GM23248 (cell line): ENCODE data around the gene CDKAL1. TPM values are rescaled to one million over a fixed set of nuclear protein-coding genes. Genes with fewer than 3 reads are reported as not detected.

Experiments used
- DNase-seq: peaks from one replicate; pipeline ENCODE4 v3.0.0-alpha.2; 2015
- H2AFZ ChIP-seq: fragments of 200-600 bp; sonication (generic); 2 replicates; pipeline ENCODE4 v1.6.1; 2016; ENCODE audit warnings: antibody characterized with exemption
- H3F3A ChIP-seq: fragments of 200-600 bp; sonication (generic); 2 replicates; pipeline ENCODE4 v1.6.1; 2016; ENCODE audit warnings: mild to moderate bottlenecking, antibody characterized with exemption, mixed run types; ENCODE audit not compliant: insufficient read depth
- H3K27ac ChIP-seq: fragments of 200-600 bp; sonication (generic); 2 replicates; pipeline ENCODE4 v1.5.1; 2016; ENCODE audit warnings: mild to moderate bottlenecking
- H3K27me3 ChIP-seq: fragments of 200-600 bp; sonication (generic); replicated peaks from 2 replicates; pipeline ENCODE4 v1.6.1; 2016; ENCODE audit warnings: mild to moderate bottlenecking; ENCODE audit not compliant: insufficient read depth
- H3K36me3 ChIP-seq: fragments of 200-600 bp; sonication (generic); 2 replicates; pipeline ENCODE4 v1.6.1; 2016; ENCODE audit warnings: low read depth, mild to moderate bottlenecking
- H3K4me1 ChIP-seq: fragments of 200-600 bp; sonication (generic); 2 replicates; pipeline ENCODE4 v1.6.1; 2016; ENCODE audit warnings: mild to moderate bottlenecking; ENCODE audit not compliant: insufficient read depth
- H3K4me2 ChIP-seq: fragments of 200-600 bp; sonication (generic); one replicate; pipeline ENCODE4 v1.6.1; 2016; ENCODE audit warnings: mild to moderate bottlenecking; ENCODE audit not compliant: unreplicated experiment
- H3K4me3 ChIP-seq: fragments of 200-600 bp; sonication (generic); 2 replicates; pipeline ENCODE4 v1.5.1; 2016; ENCODE audit warnings: mild to moderate bottlenecking
- H3K79me2 ChIP-seq: fragments of 200-600 bp; sonication (generic); 2 replicates; pipeline ENCODE4 v1.6.1; 2016; ENCODE audit warnings: mild to moderate bottlenecking; ENCODE audit not compliant: insufficient read depth
- H3K9ac ChIP-seq: fragments of 200-600 bp; sonication (generic); 2 replicates; pipeline ENCODE4 v1.6.1; 2016; ENCODE audit warnings: mild to moderate bottlenecking
- H3K9me2 ChIP-seq: fragments of 200-600 bp; sonication (generic); 2 replicates; pipeline ENCODE4 v1.6.1; 2016; ENCODE audit warnings: mixed run types, mild to moderate bottlenecking, moderate library complexity; ENCODE audit not compliant: insufficient read depth
- H3K9me3 ChIP-seq: fragments of 200-600 bp; sonication (generic); one replicate; pipeline ENCODE4 v1.6.1; 2017; ENCODE audit warnings: low read depth
- H4K20me1 ChIP-seq: fragments of 200-600 bp; sonication (generic); 2 replicates; pipeline ENCODE4 v1.6.0; 2016; ENCODE audit not compliant: insufficient read depth
- EZH2 ChIP-seq: fragments of 200-600 bp; sonication (generic); IDR thresholded peaks from 2 replicates; pipeline ENCODE4 v1.6.1; 2018; ENCODE audit warnings: antibody characterized with exemption, mild to moderate bottlenecking; ENCODE audit not compliant: insufficient read depth, poor library complexity, severe bottlenecking
- EZH2phosphoT487 ChIP-seq: fragments of 200-600 bp; sonication (generic); IDR thresholded peaks from 2 replicates; pipeline ENCODE4 v1.6.1; 2018; ENCODE audit warnings: antibody characterized with exemption, moderate library complexity, mild to moderate bottlenecking, low read depth; ENCODE audit not compliant: insufficient read depth
- WGBS, 2 experiments: methylation state at CpG; one replicate each; pipeline ENCODE4 v1.1.6; 2015 to 2017; ENCODE audit warnings: low lambda C conversion rate in 2 of 2, low coverage in 1 of 2; ENCODE audit errors: missing lambda C conversion rate in 2 of 2; 5-methylcytosine and 5-hydroxymethylcytosine counted together
- in situ Hi-C: fragments of 300-500 bp; cut with MboI; formaldehyde crosslinking; loops from 2 replicates; pipeline ENCODE4 v1.15.0; 2020
- polyA plus RNA-seq: library from polyadenylated mRNA; unstranded; fragments of >200 nt; fragmentation: Nextera tagmentation; extraction: Ambion mirVana; gene quantifications from 2 replicates; pipeline ENCODE4 v1.2.1, GENCODE V29; 2016
- total RNA-seq: library from RNA; depleted of rRNA; stranded (reverse); fragments of >200 nt; shearing (Covaris generic); gene quantifications from 2 replicates; pipeline ENCODE4 v1.2.3, GENCODE V29; 2014

Gene CDKAL1
- total and polyA plus RNA-seq, 2 experiments from 2014 or later: 7.5 to 10.8 TPM

DNA sequence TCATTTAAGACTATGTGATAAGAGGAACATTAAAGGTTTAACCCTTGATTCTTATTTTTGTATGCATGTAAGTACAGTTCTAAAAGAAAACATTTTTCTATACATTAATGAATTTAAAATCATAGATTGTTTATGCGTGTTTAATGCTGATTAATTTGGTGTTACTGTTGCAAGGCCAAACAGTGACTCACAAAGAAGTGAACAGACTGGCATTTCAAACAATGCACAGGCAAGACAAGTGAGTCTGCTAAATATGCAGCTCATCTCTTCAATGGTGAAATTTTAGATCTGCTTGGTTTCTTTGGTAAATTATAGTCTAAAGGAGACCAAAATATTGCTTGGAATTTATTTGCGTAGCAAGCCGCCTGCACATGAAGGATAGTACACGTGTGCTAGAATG lies 641.9 kb downstream of the CDKAL1 start:
- Histone ChIP-seq H3K36me3 (no peaks in the 10 kb centered on the region), H3K79me2 (no peaks in the 10 kb centered on the region), H3F3A (no peaks in the 10 kb centered on the region), H3K9me3 (no peaks in the 10 kb centered on the region), H3K4me2 (no peak overlapping the region), H3K27me3 (no peaks in the 10 kb centered on the region), H3K9ac (no peak overlapping the region), H3K4me1 (no peaks in the 10 kb centered on the region), H3K9me2 (no peaks in the 10 kb centered on the region), H3K27ac (no peak overlapping the region), H4K20me1 (no peaks in the 10 kb centered on the region), H2AFZ (no peak overlapping the region), H3K4me3 (no peak overlapping the region)
- DNase-seq: no peak
- in situ Hi-C loops: no loop called here
- TF ChIP-seq EZH2 (no peak), EZH2phosphoT487 (no peak)
- 99% methylated on average over 4 of the region's 4 CpGs for WGBS, 2 experiments

DNA sequence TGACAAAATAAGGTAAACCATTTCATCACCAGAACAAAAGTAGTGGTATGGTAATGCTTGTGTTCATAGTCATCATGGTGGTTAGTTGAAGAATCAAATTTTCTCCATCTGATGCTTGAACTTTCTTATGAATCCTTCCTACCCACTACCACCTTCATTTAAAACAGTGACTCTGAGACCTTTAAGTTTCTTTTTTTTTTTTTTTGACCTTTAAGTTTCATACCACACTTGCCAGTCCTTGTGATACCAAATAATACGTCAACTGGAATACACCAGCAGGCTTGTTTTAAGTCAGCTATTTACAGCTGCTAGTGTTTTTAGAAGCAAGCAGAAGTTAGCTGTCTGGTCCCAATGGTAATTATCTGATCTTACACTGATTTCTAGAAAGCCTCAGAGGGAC lies 645.9 kb downstream of the CDKAL1 start:
- H3K27me3 ChIP-seq: no peaks in the 10 kb centered on the region
- no peaks in the 10 kb centered on the region for H3K9me3 ChIP-seq
- WGBS, 2 experiments: 88 to 100% methylated on average over 1 of the region's 1 CpG
- no peaks in the 10 kb centered on the region for H3K36me3 ChIP-seq
- no peak for DNase-seq
- no peak for TF ChIP-seq EZH2phosphoT487
- no peak for TF ChIP-seq EZH2
- H3K4me3 ChIP-seq: no peak overlapping the region
- no peaks in the 10 kb centered on the region for H4K20me1 ChIP-seq
- H3K9ac ChIP-seq: no peak overlapping the region
- no peak overlapping the region for H3K27ac ChIP-seq
- no peak overlapping the region for H3K4me2 ChIP-seq
- H3K9me2 ChIP-seq: no peaks in the 10 kb centered on the region
- no peaks in the 10 kb centered on the region for H3K4me1 ChIP-seq
- no peak overlapping the region for H2AFZ ChIP-seq
- no peaks in the 10 kb centered on the region for H3F3A ChIP-seq
- in situ Hi-C loops: no loop called here
- no peaks in the 10 kb centered on the region for H3K79me2 ChIP-seq

DNA sequence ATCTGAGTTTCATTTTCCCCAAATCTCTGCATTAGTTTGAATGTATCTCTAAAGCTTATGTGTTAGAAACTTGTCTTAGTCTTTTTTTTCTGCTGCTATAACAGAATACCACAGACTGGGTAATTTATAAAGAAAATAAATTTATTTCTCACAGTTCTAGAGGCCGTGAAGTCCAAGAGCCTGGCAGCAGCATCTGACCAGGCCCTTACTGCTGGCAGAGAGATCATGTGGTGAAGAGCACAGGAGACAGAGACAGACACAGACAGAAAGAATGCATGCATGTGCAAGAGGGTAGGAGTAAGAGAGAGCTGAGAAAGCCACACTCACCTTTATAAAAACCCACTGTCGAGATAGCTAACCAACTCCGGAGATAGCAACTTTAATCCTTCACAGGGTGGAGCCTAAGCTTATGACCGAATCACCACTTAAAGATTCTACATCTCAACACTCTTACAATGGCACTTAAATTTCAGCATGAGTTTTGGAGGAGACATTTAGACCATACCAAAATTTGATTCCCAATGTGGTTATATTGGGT lies 646.6 kb downstream of the CDKAL1 start:
- Histone ChIP-seq H3K27me3 (no peaks in the 10 kb centered on the region), H3F3A (no peaks in the 10 kb centered on the region), H4K20me1 (no peaks in the 10 kb centered on the region), H3K4me1 (no peaks in the 10 kb centered on the region), H3K4me2 (no peak overlapping the region), H2AFZ (no peak overlapping the region), H3K9me3 (no peaks in the 10 kb centered on the region), H3K9ac (no peak overlapping the region), H3K27ac (no peak overlapping the region), H3K79me2 (no peaks in the 10 kb centered on the region), H3K4me3 (no peak overlapping the region), H3K9me2 (no peaks in the 10 kb centered on the region), H3K36me3 (no peaks in the 10 kb centered on the region)
- 82 to 94% methylated on average over 4 of the region's 4 CpGs for WGBS, 2 experiments
- TF ChIP-seq EZH2phosphoT487 (no peak), EZH2 (no peak)
- in situ Hi-C loops: no loop called here
- no peak for DNase-seq

DNA sequence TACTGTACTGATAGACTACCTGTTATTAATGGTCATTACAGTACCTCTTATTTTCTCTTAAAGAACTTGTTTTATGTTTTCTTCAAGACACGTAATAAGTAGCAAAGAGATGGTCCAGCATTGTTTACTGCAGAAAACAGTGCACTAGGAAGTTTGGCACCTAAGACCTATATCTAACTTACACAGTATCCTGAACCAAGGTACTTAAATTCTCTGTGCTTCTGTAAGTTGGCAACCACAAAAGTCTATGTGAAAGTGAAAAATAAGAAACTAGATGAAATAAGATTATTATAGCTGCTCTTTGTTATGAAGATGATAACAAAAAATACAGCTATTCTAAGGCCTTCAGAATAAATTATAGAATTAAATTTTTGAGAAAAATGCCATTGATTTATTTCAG lies 647.6 kb downstream of the CDKAL1 start:
- Histone ChIP-seq H3K9me3 (no peaks in the 10 kb centered on the region), H3K9me2 (no peaks in the 10 kb centered on the region), H3K36me3 (no peaks in the 10 kb centered on the region), H3K27me3 (no peaks in the 10 kb centered on the region), H4K20me1 (no peaks in the 10 kb centered on the region), H3K9ac (no peak overlapping the region), H3F3A (no peaks in the 10 kb centered on the region), H3K79me2 (no peaks in the 10 kb centered on the region), H2AFZ (no peak overlapping the region), H3K4me2 (no peak overlapping the region), H3K4me1 (no peaks in the 10 kb centered on the region), H3K27ac (no peak overlapping the region), H3K4me3 (no peak overlapping the region)
- WGBS, 2 experiments: 95 to 97% methylated on average over 1 of the region's 1 CpG
- TF ChIP-seq EZH2phosphoT487 (no peak), EZH2 (no peak)
- DNase-seq: no peak
- in situ Hi-C loops: no loop called here

DNA sequence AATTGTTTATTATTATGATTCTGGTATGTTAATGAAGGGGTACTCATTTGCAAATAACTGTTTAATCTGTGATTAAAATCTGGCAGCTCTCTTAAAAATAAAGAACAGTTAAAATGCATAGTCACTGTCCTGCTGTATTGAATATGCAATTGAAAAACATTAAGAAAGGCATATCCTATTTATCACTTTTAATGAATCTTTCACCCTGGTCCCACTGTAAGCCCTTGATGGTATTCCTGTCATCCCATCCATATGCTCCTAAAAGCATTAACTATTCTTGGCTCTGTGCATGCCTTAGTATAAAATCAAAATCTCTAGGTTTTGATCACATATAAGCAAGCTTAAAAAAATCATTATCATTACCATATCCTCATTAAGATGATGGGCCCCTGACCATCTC lies 648.3 kb downstream of the CDKAL1 start:
- Histone ChIP-seq H3K9me2 (no peaks in the 10 kb centered on the region), H3K27me3 (no peaks in the 10 kb centered on the region), H3K9ac (no peak overlapping the region), H3K27ac (no peak overlapping the region), H3F3A (no peaks in the 10 kb centered on the region), H3K79me2 (no peaks in the 10 kb centered on the region), H2AFZ (no peak overlapping the region), H4K20me1 (no peaks in the 10 kb centered on the region), H3K4me3 (no peak overlapping the region), H3K4me1 (no peaks in the 10 kb centered on the region), H3K36me3 (no peaks in the 10 kb centered on the region), H3K4me2 (no peak overlapping the region), H3K9me3 (no peaks in the 10 kb centered on the region)
- in situ Hi-C loops: no loop called here
- no peak for DNase-seq
- TF ChIP-seq EZH2 (no peak), EZH2phosphoT487 (no peak)
